K562 (cell line): ENCODE measurements around the gene TMCC1. TPM values are rescaled to one million over a fixed set of nuclear protein-coding genes. Genes with fewer than 3 reads are reported as not detected.

Source experiments
- ATAC-seq: fragments of 200-7000 bp; cut with Tn5 transposase; 3 replicates; pipeline ENCODE4 v1.9.1; 2020; ENCODE audit warnings: moderate library complexity
- BruUV-seq: library from RNA; stranded (reverse); fragments of 400-500 nt; replicated peaks from 2 replicates; lab custom pipeline; 2021; lab: Mats Ljungman, UMichigan
- CTCF ChIA-PET: fragments of 300-600 bp; formaldehyde crosslinking; extraction: SDS; loops from one replicate; lab custom pipeline; 2021; ENCODE audit warnings: low intra/inter-chr PET ratio; lab: Yijun Ruan, JAX
- POLR2A ChIA-PET: fragments of 300-600, 350-650 bp; sonication (Branson Sonifier 250); formaldehyde crosslinking; extraction: SDS; loops from one replicate; lab custom pipeline; 2021; ENCODE audit warnings: antibody characterized with exemption, inconsistent platforms; lab: Yijun Ruan, JAX
- DNase-seq, 4 experiments: peaks; one replicate each; pipeline versions ENCODE4 v3.0.0 to v3.0.0-alpha.2; 2011 to 2018; ENCODE audit warnings: low spot score in 3 of 4, mixed read lengths in 3 of 4; ENCODE audit errors: extremely low read depth in 1 of 4
- FAIRE-seq: peaks from 2 replicates; lab custom pipeline; 2011; peaks lifted over from hg19 to GRCh38; lab: Jason Lieb, UNC
- H2AFZ ChIP-seq: 2 replicates; pipeline ENCODE4 v1.6.0; 2011; ENCODE audit warnings: low read depth, low read length, control low read depth, inconsistent platforms
- H3K27ac ChIP-seq: fragments of 200-600 bp; 3 replicates; pipeline ENCODE4 v1.8.0; 2011; ENCODE audit warnings: low read depth, mild to moderate bottlenecking, control low read depth, inconsistent platforms, low read length, moderate library complexity, mixed read lengths; ENCODE audit errors: extremely low read depth
- H3K27me3 ChIP-seq, 2 experiments: fragments of 300-600 bp in 1 of 2; 2 replicates in 1 of 2; 3 replicates in 1 of 2; pipeline versions ENCODE4 v1.6.0 to v1.8.0; 2011; ENCODE audit warnings: inconsistent platforms in 2 of 2, low read length in 2 of 2, mild to moderate bottlenecking in 1 of 2, mixed read lengths in 1 of 2, moderate library complexity in 1 of 2; ENCODE audit not compliant: control insufficient read depth in 2 of 2, insufficient read depth in 2 of 2
- H3K36me3 ChIP-seq: fragments of 300-600 bp; 3 replicates; pipeline ENCODE4 v1.8.0; 2011; ENCODE audit warnings: mild to moderate bottlenecking, low read length, inconsistent platforms; ENCODE audit not compliant: control insufficient read depth, insufficient read depth
- H3K4me1 ChIP-seq, 2 experiments: fragments of 200-600 bp in 1 of 2; replicated peaks in 1 of 2; 2 replicates in 1 of 2; 3 replicates in 1 of 2; pipeline versions ENCODE4 v1.5.1 to v1.8.0; 2011; ENCODE audit warnings: inconsistent platforms in 2 of 2, low read length in 2 of 2, mild to moderate bottlenecking in 1 of 2, mixed read lengths in 1 of 2, moderate library complexity in 1 of 2; ENCODE audit not compliant: control insufficient read depth in 2 of 2, insufficient read depth in 2 of 2
- H3K4me2 ChIP-seq: 2 replicates; pipeline ENCODE4 v1.6.1; 2011; ENCODE audit warnings: low read length, control low read depth, inconsistent platforms, mixed read lengths; ENCODE audit not compliant: insufficient read depth
- H3K4me3 ChIP-seq: fragments of 200-600 bp; sonication (generic), shearing (Covaris generic); 2 replicates; pipeline ENCODE4 v1.5.1; 2016; ENCODE audit warnings: control low read depth, inconsistent platforms
- H3K79me2 ChIP-seq: fragments of 200-600 bp; 3 replicates; pipeline ENCODE4 v1.8.0; 2011; ENCODE audit warnings: low read length, inconsistent platforms; ENCODE audit not compliant: control insufficient read depth, insufficient read depth
- H3K9ac ChIP-seq, 2 experiments: 2 replicates each; pipeline versions ENCODE4 v1.6.0 to v1.6.1; 2011; ENCODE audit warnings: low read depth in 2 of 2, low read length in 2 of 2, control low read depth in 1 of 2, inconsistent platforms in 1 of 2, mild to moderate bottlenecking in 1 of 2, mixed read lengths in 1 of 2; ENCODE audit not compliant: insufficient read depth in 1 of 2
- H3K9me1 ChIP-seq: one replicate; pipeline ENCODE4 v1.6.0; 2011; ENCODE audit warnings: inconsistent platforms, mild to moderate bottlenecking, low read length, moderate library complexity; ENCODE audit not compliant: control insufficient read depth, insufficient read depth
- H3K9me3 ChIP-seq: replicated peaks from 2 replicates; pipeline ENCODE4 v1.5.1; 2011; ENCODE audit warnings: low read depth, low read length, inconsistent platforms; ENCODE audit not compliant: control insufficient read depth, insufficient read depth
- H4K20me1 ChIP-seq: replicated peaks from 2 replicates; pipeline ENCODE4 v1.6.1; 2011; ENCODE audit warnings: low read length, inconsistent platforms, mixed read lengths; ENCODE audit not compliant: control insufficient read depth, insufficient read depth
- C11orf30 ChIP-seq: fragments of 450-650 bp; IDR thresholded peaks from 2 replicates; pipeline ENCODE4 v1.6.1; 2016; ENCODE audit warnings: low read depth, mild to moderate bottlenecking
- GATAD2B ChIP-seq: fragments of 450-650 bp; IDR thresholded peaks from 2 replicates; pipeline ENCODE4 v1.6.1; 2017; ENCODE audit warnings: mild to moderate bottlenecking, borderline replicate concordance
- HIVEP1 ChIP-seq: fragments of 250-450 bp; sonication (Bioruptor Pico); IDR thresholded peaks from 2 replicates; pipeline ENCODE4 v1.4.0; 2020; ENCODE audit warnings: mild to moderate bottlenecking
- KAT7 ChIP-seq: sonication (generic); formaldehyde crosslinking; IDR thresholded peaks from 2 replicates; pipeline ENCODE4 v1.8.0; 2022; ENCODE audit warnings: missing genetic modification reagents, mild to moderate bottlenecking, borderline replicate concordance
- MAZ ChIP-seq, 2 experiments: fragments of 450-650 bp in 1 of 2; sonication (generic) in 1 of 2; formaldehyde crosslinking; IDR thresholded peaks in 1 of 2; conservative IDR thresholded peaks in 1 of 2; 2 replicates each; pipeline versions ENCODE4 v1.4.0 to v1.5.0; 2020; ENCODE audit warnings: mild to moderate bottlenecking in 1 of 2, missing genetic modification reagents in 1 of 2
- TAF9B ChIP-seq: fragments of 450-650 bp; IDR thresholded peaks from 2 replicates; pipeline ENCODE4 v1.6.1; 2018; ENCODE audit warnings: mild to moderate bottlenecking; ENCODE audit not compliant: partially characterized antibody
- ZNF253 ChIP-seq: fragments of 250-450 bp; sonication (Bioruptor Pico); conservative IDR thresholded peaks from 2 replicates; pipeline ENCODE4 v1.6.1; 2021; ENCODE audit warnings: mild to moderate bottlenecking
- WGBS: fragments of 100-300 bp; shearing (Covaris generic); methylation state at CpG from one replicate; pipeline ENCODE4 v1.1.6; 2016; ENCODE audit warnings: low coverage, mixed read lengths; ENCODE audit not compliant: insufficient coverage; ENCODE audit errors: missing lambda C conversion rate; 5-methylcytosine and 5-hydroxymethylcytosine counted together
- in situ Hi-C: fragments of 300-500 bp; cut with MboI; formaldehyde crosslinking; loops from 4 replicates; pipeline ENCODE4 v1.15.0; 2018; ENCODE audit warnings: inconsistent platforms, mixed read lengths
- intact Hi-C: fragments of 100-400 bp; cut with micrococcal nuclease; formaldehyde crosslinking; loops from 2 replicates; pipeline ENCODE4 v1.14.2; 2022
- polyA plus RNA-seq, 8 experiments: library from polyadenylated mRNA; depleted of rRNA in 4 of 8; stranded (reverse) in 5 of 8; unstranded in 3 of 8; fragments of >200 nt; fragmentation: Nextera tagmentation in 2 of 8; fragmentation: Illumina TruSeq in 1 of 8; extraction: Ambion mirVana in 2 of 8; extraction: Trizol in 1 of 8; gene quantifications; 2 replicates each; pipeline versions ENCODE4 v1.2.1 to v1.2.3, GENCODE V29; 2011 to 2014; ENCODE audit warnings: inconsistent platforms in 1 of 8, missing spikeins in 1 of 8
- total RNA-seq, 7 experiments: library from RNA; depleted of rRNA in 6 of 7; stranded (reverse); fragments of >200 nt in 6 of 7; fragmentation: Illumina TruSeq in 2 of 7; extraction: Trizol in 2 of 7; gene quantifications; 2 replicates each; pipeline versions ENCODE4 v1.2.1 to v1.2.3, GENCODE V29; 2011 to 2021; ENCODE audit warnings: low replicate concordance in 1 of 7
- TF ChIP-seq, protein P1 (sequence below): sonication (generic); formaldehyde crosslinking; IDR thresholded peaks from 2 replicates; pipeline ENCODE4 v1.8.1; 2023; ENCODE audit warnings: missing genetic modification reagents, mild to moderate bottlenecking, borderline replicate concordance
- TF ChIP-seq, protein P2 (sequence below), 3 experiments: fragments of 200-800 bp in 1 of 3; fragments of 250-450 bp in 1 of 3; fragments of 450-650 bp in 1 of 3; sonication (Bioruptor Pico) in 1 of 3; sonication (Bioruptor generic) in 1 of 3; formaldehyde crosslinking in 1 of 3; IDR thresholded peaks; 2 replicates each; pipeline versions ENCODE4 v1.6.1 to v1.8.0; 2016 to 2022; ENCODE audit warnings: mild to moderate bottlenecking in 2 of 3, missing genetic modification characterization in 2 of 3, missing compliant biosample characterization in 1 of 3, moderate library complexity in 1 of 3
- TF ChIP-seq, protein P3 (sequence below), 3 experiments: IDR thresholded peaks in 2 of 3; conservative IDR thresholded peaks in 1 of 3; 2 replicates each; pipeline ENCODE4 v1.5.1; 2011 to 2012; ENCODE audit warnings: low read length in 3 of 3, mild to moderate bottlenecking in 3 of 3, control low read depth in 2 of 3, improper control_type of control experiment in 1 of 3, inconsistent platforms in 1 of 3, low read depth in 1 of 3, mixed read lengths in 1 of 3, moderate library complexity in 1 of 3; ENCODE audit not compliant: insufficient read depth in 2 of 3

Gene TMCC1
- total and polyA plus RNA-seq, 9 of the 15 experiments (the other 6 are each of a cell fraction or from before 2014, with no cell fraction given): 0.89 to 8.7 (median 4.0) TPM

DNA sequence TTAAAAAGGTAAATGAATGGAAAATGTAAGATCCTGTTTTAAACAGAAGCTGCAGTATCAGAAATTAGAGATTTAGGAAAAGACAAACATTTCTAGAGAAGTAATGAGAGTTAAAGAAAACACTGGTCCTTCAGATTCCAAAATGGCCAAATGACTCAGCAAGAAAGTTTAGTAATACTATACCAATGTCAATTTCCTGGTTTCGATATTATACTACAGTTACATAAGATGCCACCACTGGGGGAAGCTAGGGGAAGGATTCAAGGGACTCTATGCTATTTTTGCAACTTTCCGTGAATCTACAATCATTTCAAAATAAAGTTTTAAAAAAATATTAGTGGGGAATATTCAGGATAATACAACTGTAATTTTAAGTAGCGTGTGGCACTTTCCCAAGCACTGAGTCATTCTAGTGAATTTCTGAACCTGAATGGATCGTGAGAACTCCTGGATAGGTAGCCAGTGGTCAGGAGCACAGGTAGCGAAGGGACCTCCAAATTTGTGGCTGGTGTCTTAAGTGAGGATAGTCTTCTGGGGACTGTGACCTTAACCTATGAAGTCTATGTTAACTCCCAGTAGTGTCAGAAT lies 37.6 kb downstream of the TMCC1 start:
- BruUV-seq: TSS peak; percentile 22
- 38% methylated on average over 3 of the region's 5 CpGs for WGBS
- H3K9me3 ChIP-seq: no peaks in the 10 kb centered on the region
- peaks cover 26% of the 10 kb centered on the region for H3K79me2 ChIP-seq
- no peak overlapping the region for H3K4me3 ChIP-seq
- ChIA-PET CTCF (no interaction called here), POLR2A (interaction anchor here (0.7 kb wide), 1 partner anchor 1365 kb away, joined by 3 read pairs; no protein-coding TSS in a partner anchor)
- intact Hi-C loops: loop anchor here (2.0 kb wide), 1 partner anchor 71 kb away; no protein-coding TSS in a partner anchor
- FAIRE-seq (no peak), ATAC-seq (peak; percentile 22; the same call in 2 of the 3 replicates), DNase-seq (peak in 1 of 4 experiments; percentile 17)
- H3K9ac ChIP-seq: peak overlapping the region; percentile 3 to 40; a peak in 3 of 4 replicates
- H2AFZ ChIP-seq: peak overlapping the region; percentile 72
- in situ Hi-C loops: no loop called here
- no peaks in the 10 kb centered on the region for H4K20me1 ChIP-seq
- peak overlapping the region; percentile 49; the same call in 1 of the 2 replicates for H3K4me2 ChIP-seq
- no peaks in the 10 kb centered on the region; the same call in 2 of the 3 replicates for H3K36me3 ChIP-seq
- H3K27ac ChIP-seq: peak overlapping the region; percentile 77
- H3K4me1 ChIP-seq: peaks cover 0 to 24% of the 10 kb centered on the region in 2 experiments; a peak in 3 of 5 replicates
- H3K27me3 ChIP-seq: no peaks in the 10 kb centered on the region
- no peaks in the 10 kb centered on the region for H3K9me1 ChIP-seq
- TF ChIP-seq C11orf30 (peak; percentile 73), KAT7 (CRISPR knock-in tag) (no peak), GATAD2B (no peak), TAF9B (peak; percentile 4), MAZ (CRISPR knock-in tag; conservative IDR thresholded peaks at IDR 0.05 in 1 of 2, IDR thresholded peaks at IDR 0.05 in 1 of 2) (no peak), ZNF253 (CRISPR knock-in tag) (no peak), HIVEP1 (no peak)
- TF ChIP-seq, protein P1, sequence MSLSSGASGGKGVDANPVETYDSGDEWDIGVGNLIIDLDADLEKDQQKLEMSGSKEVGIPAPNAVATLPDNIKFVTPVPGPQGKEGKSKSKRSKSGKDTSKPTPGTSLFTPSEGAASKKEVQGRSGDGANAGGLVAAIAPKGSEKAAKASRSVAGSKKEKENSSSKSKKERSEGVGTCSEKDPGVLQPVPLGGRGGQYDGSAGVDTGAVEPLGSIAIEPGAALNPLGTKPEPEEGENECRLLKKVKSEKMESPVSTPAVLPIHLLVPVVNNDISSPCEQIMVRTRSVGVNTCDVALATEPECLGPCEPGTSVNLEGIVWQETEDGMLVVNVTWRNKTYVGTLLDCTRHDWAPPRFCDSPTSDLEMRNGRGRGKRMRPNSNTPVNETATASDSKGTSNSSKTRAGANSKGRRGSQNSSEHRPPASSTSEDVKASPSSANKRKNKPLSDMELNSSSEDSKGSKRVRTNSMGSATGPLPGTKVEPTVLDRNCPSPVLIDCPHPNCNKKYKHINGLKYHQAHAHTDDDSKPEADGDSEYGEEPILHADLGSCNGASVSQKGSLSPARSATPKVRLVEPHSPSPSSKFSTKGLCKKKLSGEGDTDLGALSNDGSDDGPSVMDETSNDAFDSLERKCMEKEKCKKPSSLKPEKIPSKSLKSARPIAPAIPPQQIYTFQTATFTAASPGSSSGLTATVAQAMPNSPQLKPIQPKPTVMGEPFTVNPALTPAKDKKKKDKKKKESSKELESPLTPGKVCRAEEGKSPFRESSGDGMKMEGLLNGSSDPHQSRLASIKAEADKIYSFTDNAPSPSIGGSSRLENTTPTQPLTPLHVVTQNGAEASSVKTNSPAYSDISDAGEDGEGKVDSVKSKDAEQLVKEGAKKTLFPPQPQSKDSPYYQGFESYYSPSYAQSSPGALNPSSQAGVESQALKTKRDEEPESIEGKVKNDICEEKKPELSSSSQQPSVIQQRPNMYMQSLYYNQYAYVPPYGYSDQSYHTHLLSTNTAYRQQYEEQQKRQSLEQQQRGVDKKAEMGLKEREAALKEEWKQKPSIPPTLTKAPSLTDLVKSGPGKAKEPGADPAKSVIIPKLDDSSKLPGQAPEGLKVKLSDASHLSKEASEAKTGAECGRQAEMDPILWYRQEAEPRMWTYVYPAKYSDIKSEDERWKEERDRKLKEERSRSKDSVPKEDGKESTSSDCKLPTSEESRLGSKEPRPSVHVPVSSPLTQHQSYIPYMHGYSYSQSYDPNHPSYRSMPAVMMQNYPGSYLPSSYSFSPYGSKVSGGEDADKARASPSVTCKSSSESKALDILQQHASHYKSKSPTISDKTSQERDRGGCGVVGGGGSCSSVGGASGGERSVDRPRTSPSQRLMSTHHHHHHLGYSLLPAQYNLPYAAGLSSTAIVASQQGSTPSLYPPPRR (CRISPR knock-in tag): no peak
- TF ChIP-seq, protein P2, sequence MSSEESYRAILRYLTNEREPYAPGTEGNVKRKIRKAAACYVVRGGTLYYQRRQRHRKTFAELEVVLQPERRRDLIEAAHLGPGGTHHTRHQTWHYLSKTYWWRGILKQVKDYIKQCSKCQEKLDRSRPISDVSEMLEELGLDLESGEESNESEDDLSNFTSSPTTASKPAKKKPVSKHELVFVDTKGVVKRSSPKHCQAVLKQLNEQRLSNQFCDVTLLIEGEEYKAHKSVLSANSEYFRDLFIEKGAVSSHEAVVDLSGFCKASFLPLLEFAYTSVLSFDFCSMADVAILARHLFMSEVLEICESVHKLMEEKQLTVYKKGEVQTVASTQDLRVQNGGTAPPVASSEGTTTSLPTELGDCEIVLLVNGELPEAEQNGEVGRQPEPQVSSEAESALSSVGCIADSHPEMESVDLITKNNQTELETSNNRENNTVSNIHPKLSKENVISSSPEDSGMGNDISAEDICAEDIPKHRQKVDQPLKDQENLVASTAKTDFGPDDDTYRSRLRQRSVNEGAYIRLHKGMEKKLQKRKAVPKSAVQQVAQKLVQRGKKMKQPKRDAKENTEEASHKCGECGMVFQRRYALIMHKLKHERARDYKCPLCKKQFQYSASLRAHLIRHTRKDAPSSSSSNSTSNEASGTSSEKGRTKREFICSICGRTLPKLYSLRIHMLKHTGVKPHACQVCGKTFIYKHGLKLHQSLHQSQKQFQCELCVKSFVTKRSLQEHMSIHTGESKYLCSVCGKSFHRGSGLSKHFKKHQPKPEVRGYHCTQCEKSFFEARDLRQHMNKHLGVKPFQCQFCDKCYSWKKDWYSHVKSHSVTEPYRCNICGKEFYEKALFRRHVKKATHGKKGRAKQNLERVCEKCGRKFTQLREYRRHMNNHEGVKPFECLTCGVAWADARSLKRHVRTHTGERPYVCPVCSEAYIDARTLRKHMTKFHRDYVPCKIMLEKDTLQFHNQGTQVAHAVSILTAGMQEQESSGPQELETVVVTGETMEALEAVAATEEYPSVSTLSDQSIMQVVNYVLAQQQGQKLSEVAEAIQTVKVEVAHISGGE (CRISPR knock-in tag; IDR thresholded peaks at IDR 0.05): no peak
- TF ChIP-seq, protein P3, sequence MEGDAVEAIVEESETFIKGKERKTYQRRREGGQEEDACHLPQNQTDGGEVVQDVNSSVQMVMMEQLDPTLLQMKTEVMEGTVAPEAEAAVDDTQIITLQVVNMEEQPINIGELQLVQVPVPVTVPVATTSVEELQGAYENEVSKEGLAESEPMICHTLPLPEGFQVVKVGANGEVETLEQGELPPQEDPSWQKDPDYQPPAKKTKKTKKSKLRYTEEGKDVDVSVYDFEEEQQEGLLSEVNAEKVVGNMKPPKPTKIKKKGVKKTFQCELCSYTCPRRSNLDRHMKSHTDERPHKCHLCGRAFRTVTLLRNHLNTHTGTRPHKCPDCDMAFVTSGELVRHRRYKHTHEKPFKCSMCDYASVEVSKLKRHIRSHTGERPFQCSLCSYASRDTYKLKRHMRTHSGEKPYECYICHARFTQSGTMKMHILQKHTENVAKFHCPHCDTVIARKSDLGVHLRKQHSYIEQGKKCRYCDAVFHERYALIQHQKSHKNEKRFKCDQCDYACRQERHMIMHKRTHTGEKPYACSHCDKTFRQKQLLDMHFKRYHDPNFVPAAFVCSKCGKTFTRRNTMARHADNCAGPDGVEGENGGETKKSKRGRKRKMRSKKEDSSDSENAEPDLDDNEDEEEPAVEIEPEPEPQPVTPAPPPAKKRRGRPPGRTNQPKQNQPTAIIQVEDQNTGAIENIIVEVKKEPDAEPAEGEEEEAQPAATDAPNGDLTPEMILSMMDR (IDR thresholded peaks at IDR 0.05 in 2 of 3, conservative IDR thresholded peaks at IDR 0.05 in 1 of 3; ENCODE audit: insufficient read depth in 2 of 3, low read depth in 1 of 3, low read length in 3 of 3): no peak
